ENCODE data around the gene NR2F2.

Gene NR2F2

DNA sequence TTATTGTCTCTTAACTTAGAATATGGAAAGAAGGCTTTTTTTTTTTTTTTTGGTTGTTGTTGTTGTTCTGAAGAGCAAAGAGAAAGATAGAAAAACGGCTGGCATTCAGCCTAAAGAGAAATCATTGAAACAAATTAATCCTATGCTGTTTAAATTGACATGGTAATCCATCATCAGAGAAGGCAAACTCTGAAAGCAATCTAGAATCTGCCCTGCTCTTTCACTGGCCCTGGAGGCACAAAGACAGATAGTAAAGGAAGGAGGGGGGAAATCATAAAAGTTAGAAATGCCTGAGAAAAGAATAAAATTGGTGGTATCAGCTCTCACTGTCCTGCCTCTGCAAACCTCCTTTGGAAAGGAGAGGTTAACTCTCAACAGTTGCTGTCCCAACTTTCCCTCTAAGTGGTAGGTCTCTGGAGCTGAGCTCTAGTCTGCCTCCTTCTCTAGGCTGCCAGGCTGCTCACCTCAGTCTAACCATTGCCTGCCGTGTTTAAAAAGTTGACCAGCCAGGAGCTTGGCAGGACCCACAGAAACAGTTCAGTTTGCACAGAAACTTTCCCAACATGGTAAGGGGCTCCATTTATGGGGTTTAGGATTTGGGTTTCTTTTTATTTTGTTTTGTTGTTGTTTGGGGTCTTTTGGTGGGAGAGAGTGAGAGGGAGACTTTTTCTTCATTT lies 13.4 kb upstream of the NR2F2 start:
- in situ Hi-C loops (cut with MboI; ENCODE audit: low sequenced_read_pairs) = no loop called here

DNA sequence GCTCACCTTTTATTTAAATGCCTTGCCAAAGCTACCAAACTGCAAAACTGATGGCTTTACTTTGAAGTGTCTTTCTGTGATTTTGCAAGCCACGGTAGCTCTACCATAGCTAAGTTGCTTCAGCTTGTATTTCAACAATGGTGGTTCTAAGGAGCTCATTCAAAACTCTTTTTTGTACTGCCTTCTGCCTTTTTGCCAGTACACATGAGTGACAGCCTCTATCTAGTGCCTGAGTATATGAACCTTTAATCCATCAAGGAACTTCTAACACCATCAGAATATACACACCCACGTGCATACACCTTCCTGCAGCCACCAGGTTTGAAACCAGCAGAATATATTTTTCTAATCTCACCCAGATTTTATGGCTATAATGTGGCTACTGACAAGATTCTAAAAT lies 10.4 kb upstream of the NR2F2 start:
- in situ Hi-C loops (cut with MboI; ENCODE audit: low sequenced_read_pairs) = no loop called here

DNA sequence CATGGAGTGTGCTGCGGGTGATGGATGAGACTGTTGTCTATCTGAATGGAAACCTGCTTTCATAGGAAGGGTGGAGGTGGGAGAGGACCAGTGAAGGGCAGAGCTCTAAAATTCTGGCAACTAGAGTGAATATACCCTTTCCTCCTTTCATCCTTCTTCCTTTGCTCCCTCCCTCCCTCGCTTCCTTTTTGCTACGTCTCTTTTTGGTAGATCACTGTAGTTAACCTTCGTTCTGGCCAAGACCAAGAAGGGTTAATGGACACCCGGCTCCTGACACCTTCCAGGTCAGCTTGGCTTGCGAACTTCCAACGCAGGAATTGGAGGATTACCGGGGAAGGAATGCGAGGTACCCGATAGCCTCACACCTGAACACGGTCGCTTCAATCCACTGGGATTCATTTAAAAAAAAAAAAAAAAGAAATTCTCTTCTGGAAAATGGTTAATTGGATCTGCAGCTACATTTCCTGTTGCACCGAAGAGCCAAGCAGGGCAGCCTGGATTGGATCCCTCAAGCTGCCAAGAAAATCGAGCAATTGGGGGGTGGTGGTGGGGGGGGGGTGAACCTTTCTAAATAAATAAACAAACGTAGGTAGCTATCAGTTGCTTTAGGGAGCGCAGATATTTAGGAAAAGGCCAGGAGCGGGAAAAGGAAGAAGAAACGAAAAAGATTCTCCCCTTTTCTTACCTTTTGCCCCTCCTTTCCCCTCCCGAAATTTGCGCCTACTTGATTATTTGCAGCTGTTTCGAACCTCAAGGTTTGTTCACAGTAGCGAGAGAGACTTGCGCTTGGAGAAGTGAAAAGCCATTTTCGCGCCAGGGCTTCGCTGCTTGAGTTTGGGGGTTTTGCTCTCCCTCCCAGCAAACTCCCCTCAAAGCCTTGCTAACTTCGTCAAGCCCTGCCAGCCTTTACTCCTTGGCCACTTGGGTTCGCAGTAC lies 9.5 kb upstream of the NR2F2 start:
- in situ Hi-C loops (cut with MboI; ENCODE audit: low sequenced_read_pairs) = no loop called here

DNA sequence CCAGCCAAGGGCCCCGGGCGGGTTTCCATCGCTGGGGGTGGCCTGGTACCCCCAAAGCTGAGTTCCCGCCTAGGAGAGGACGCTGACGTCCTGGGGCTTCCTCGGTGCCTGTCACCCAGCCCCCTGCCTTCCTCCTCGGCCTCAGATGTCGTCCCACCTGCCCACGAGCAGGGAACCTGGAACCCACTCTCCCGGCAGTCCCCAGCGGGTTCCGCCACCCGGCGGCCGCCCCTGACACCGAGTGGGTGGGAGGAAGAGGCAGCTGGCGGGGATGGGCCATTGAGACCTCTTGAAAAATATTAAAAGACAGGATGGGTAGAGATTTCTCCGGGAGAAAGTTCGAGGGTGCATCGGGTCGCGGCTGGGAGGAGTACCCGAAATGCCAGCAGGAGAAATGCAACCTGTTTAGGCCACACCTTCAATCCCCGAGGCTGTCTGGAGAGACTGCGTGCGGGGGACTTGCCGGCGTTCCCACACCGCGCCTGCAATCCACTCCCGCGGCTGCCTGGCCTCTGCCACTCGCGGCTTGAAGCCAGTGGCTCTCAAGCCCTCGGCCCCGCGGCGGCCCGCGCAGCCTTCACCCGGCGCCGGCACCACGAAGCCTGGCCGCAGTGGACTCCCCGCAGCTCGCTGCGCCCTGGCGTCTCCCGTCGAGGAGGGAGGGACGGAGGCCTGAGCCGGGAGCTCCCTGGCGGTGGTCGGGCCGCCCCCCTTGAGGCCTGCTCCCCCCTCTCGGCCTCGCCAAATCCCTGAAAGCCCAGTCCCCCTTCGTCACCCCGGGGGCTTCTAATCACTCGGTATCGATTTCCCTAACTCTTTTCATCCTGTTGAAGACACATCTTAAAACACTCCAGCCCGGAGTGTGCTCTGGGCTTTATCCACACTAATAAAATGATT lies 8.6 kb upstream of the NR2F2 start:
- in situ Hi-C loops (cut with MboI; ENCODE audit: low sequenced_read_pairs) = no loop called here

DNA sequence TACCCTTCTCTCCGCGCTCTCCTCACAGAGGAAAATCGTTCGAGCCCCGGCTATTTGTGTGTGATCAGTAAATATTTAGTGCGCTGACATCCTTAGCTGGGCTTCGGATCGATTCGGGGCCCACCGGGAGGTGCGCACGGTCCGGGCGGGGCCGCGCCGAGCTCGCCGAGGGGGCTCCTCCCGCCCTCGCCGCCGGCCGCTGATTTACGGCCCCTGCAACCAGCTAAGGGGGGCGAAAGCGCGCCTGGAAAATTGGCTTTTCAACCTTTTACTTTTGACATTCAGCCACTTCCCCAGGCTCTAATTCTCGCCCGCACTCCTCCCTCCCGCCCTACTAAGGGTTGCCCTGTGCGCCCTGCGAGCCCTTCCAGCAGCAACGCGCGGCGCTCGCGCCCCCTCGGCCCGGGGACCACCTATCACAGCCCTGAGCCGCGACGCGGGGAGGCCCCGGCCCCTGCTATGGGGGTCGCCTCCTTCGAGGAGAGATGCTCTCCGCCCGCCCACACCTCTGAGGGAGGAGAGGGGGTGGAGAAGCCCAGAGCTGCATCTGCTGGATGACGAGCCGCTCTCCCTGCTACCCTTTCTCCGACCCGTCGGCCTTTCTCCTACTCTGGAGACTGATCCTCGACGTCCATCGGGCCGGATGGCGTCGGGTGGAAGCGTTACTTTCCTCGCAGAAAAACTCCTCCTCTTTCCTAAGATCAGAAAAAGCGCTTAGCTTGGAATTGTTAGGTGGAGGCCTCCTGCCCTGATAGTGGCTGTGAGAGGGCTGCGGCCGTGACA lies 7.8 kb upstream of the NR2F2 start:
- in situ Hi-C loops (cut with MboI; ENCODE audit: low sequenced_read_pairs) = no loop called here

DNA sequence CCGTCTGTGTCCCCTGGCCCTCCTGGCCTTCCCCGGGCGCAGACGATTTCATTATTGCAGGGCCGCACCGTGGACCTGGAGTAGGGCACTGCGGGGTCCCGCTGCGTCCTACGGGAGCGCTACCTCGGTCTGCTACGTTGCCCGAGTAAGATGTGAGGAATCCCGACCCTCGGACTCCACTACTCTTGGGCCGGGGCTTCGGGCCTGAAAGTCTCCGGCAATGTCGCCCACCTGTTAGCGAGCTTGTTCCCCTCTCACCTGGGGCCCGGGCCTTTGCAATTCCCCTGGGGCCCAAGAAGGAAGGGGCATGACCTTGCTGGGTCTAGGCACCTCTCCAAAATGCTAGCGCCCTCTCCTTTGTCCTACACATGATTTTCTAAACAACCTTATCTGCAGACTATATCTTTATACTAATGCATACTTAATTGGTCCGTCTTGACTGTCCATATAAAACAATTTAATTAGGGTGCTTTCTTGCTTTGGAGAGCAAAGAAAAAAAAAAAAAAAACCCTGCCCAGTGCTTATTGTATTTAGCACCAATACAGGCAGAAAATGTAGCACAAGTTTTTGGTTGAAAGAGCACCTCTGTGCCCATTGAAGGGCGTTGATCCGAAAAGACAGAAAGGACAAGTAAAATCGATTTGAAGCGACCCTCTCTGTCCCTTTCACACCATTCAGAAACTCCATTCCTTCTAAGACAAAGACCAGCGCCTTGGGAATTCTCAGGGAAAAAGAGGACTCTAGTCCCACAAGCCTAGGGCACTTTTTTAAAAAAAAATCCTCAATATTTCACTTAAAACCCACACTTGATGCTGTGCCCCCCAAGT lies 7.0 kb upstream of the NR2F2 start:
- in situ Hi-C loops (cut with MboI; ENCODE audit: low sequenced_read_pairs) = no loop called here

DNA sequence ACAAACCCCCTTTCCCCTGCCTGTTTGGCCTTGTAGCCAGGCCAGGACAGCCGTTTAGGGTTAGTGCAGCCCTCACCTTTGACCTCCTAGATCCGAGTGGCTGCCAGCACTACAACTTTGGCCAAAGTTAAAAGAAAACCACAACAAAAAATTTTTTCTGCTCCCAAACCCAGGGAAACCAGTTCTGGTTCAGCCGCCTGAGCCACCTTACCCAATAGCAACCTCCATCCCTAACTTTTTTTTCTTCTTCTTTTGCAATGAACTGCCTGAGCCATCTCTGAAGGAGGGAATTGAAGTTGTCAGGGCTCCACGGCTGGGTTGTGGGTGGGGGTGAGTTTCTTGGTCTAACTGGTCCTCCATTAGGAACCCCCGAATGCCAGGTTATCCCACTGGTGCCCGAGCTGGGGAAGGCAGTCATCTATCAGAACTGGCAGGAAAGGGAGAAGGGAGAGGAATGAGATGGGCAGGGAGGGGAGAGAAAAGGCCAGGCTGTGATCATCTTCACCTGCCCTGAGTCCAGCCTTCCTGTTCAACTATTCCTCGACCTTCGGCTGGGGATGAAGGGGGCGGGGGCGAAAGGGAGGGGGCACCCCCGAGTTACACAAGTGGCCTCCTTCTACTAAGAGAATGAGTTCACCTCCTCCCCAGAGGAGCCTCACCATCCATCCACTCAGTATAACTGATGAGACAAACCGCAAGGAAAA lies 6.2 kb upstream of the NR2F2 start:
- in situ Hi-C loops (cut with MboI; ENCODE audit: low sequenced_read_pairs) = no loop called here

DNA sequence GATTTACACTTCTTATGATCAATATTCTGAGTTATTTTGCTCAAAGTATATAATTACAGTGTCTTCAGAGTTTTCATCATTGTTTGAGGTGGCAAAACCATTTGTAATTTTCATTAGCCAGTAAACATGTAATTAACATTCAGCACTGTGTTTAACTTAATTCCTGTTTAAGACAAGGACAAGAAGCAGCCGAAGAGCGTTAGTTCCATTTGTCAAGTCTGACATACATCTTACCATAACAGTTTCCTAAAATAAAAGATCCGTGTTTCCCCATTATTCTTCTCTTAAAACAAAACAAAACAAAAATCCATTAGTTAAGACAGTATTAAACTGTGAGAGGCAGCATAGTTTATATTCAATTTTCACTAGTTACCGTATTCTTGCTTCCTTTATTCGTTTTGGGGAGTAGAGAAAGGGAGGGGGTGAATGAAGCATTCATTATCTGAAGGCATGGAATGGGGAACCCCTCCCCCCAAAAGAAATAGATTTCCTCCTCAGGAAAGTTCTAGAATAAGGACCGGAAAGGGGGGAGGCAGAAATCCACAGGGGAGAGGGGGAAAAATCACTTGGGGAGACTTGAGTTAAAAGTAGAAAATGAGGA lies 5.5 kb upstream of the NR2F2 start:
- in situ Hi-C loops (cut with MboI; ENCODE audit: low sequenced_read_pairs) = loop anchor here (25.0 kb wide), 4 partner anchors 562 to 1063 kb away; no protein-coding TSS in a partner anchor

DNA sequence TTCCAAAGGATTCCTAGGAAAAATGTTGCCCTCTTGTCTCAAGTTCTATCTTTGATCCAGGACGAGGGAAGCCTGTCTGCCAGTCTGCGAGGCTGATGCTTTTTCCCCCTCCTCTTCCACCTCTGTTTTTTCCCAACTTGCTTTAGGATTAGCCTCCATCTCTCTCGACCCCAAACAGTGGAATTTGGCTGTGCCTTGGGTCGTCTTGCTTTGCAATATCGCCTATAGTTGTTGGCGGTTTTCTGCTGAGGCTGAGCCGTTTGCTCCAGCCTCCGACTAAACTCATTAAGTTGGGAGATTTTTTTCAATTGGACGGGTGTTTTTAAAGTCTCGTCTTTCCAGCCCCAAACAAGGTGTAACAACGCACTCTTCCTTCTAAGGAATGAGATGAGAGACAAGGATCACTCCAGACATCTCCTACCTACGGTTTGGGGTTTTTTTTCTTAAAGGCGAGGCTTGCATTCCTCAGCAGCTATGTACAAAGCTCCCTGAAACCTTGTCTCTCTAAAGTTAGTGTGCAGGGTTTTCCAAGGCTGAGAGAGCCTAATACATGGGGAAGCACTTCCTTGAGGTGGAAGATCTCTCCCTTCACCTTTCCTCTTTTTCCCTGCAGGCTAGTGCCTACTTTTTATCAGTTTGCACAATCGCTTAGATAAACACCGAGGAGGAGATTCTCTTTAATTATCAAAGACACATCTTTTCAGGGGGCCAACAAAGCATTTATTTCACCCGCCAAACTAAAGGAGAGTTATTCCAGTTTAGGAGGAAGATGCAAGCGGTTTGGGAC lies 4.8 kb upstream of the NR2F2 start:
- in situ Hi-C loops (cut with MboI; ENCODE audit: low sequenced_read_pairs) = loop anchor here (25.0 kb wide), 4 partner anchors 562 to 1063 kb away; no protein-coding TSS in a partner anchor

DNA sequence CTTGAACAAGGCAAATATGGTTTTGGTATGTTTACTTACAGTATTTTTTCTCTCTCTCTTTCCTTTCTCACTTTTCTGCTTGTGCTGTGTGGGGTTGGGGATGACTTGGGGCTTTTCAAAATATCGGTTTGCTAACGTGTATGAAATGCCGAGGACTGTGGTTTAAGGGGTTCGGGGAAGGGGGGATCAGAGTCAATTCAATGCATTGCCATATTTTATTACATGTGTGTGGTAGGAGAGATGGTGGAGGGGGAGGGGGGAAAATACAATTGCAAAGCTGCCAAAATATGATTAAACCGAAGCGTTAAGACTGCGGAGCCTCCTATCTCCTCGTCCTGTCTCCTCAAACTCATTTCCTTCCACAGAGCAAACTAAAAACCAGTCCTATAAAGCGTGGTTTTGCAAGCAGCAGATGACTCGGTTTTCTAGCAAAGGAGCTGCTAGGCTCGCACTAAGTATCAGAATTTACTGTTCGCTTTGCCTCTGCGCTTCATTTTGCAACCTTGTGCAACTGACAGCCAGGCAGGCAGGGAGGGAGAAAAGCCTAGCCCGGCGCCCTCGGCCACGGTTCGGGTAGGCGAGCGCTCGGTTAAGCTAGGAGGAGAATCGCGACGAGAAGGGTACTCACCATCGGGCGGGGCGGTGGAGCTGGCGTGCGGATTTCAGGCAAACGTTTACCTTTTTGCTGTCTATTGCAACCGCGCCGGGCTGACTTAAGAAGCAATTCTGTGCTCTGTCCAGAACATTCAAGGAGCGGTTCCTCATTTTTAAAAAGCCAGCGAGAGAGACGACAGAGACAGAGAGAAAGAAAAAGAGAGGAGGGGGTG lies 4.0 kb upstream of the NR2F2 start:
- in situ Hi-C loops (cut with MboI; ENCODE audit: low sequenced_read_pairs) = loop anchor here (25.0 kb wide), 4 partner anchors 561 to 1064 kb away; no protein-coding TSS in a partner anchor

DNA sequence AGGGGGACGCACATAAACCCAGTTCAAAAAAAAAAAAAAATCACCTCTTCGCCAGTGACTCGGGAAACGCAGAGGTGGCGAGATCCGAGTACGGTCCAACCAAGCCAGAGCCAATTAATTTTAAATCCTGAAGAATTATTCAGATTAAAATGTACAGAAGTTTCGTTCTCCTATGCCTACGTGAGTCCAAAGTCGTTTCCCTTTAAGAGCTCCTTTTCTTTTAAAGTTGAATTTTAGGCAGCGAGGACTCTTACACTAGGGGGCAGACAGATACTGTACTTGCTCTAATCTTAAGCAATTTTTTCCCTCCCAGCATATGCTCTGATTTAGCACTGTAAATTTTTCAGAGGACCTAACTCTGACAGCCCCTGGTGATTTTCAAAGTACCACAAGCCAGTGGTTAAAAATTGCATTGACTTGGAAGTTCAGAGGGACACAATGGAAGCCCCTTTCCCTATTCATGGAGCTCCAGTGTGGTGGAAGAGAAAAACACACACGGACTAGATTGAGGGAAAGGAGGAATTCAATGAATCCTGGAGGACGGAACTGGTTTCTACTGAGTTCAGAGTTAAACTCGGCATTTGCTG lies 3.3 kb upstream of the NR2F2 start:
- in situ Hi-C loops (cut with MboI; ENCODE audit: low sequenced_read_pairs) = loop anchor here (25.0 kb wide), 4 partner anchors 560 to 1065 kb away; no protein-coding TSS in a partner anchor

DNA sequence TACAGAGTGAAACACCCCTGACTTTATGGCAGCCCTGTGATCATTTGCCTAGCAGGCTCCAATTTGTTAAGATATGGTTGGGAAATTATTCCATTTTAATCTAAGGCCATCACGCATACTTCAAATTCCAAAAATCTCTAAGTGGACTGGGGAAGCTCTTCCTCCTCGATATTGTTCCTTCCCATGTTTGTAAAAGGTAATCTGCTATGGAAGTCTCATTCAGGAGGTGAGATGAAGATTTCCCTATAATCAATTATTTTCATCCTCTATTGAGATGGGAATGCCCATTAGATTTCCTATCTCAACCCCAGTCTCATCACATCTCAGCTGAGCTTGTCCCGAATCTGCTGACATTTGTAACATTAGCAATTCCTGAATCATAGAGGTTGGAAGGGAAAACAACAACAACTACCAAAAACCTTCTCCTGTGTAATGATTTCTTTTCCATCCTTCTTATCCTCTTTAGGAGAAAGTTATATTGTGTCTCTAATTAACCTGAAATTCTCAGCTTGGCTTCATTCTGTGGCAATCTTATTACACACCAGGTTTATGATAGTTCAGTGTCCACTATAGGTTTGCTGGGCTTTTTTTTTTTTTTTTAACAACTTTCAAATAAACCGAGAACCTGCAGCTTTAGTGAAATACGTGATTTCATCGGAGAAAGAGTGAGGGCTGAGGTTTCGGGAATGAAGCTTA lies 2.2 kb upstream of the NR2F2 start:
- in situ Hi-C loops (cut with MboI; ENCODE audit: low sequenced_read_pairs) = loop anchor here (25.0 kb wide), 4 partner anchors 559 to 1066 kb away; no protein-coding TSS in a partner anchor

DNA sequence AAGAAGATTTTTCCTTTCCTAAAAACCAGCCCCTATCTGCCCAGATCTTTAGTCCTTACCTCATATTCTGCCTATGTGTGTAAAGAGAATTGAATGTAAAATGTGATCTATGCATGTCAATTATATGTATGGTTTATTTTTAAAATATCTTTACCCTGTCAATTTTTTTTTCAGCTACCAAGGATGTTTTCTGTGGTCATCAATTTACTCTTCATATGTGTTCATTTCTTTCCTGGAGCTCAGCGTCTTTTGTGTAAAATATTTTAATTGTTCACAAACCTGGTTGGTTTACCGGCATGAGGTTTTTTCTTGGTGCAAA lies 1.7 kb upstream of the NR2F2 start:
- in situ Hi-C loops (cut with MboI; ENCODE audit: low sequenced_read_pairs) = loop anchor here (25.0 kb wide), 4 partner anchors 558 to 1067 kb away; no protein-coding TSS in a partner anchor

DNA sequence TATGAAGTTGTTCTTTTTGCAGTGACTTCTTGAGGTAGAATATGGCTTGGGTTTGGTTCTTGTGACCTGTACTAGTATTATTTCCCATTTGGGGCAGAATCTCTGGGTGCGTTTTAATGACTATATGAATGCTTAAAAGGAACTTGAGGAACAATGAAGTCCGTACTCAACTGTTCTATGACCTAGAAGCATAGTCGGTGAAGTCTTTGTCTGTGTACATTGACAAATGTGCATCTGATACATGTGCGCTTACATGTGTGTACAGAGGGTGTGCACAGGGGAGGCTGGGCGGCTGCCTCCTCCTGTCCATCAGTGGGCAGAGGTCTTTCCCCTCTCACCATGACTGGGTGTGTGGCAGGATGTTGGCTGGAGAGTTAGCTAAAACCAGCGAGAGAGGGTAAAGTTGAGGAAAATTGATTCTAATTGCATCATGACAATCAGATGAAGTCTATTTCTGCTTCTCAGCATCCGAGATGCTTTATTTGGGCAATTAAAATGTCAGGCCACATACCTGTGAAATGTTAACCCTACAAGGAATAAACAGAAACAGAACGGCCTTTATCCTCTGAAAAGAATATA lies 1.0 kb upstream of the NR2F2 start:
- in situ Hi-C loops (cut with MboI; ENCODE audit: low sequenced_read_pairs) = loop anchor here (25.0 kb wide), 4 partner anchors 558 to 1067 kb away; no protein-coding TSS in a partner anchor

DNA sequence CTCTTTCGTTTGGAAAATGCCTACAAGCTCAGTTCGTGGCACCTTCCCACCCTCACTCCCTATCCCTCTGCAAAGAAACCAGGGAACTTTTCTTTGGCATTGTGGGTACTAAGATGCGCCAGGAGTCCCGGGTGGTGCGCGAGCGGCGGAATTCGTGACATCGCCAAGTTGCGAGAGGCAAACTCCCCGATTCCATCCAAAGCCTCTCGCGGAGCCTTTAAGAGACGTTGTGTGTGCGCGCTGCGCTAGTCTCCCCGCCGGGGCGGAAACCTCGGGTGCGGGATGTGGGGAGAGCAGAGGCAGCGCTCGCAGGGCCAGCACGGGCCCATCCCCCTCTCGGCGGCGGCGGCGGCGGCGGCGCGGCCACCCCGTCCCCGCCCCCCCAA lies 443 bp upstream of the NR2F2 start:
- in situ Hi-C loops (cut with MboI; ENCODE audit: low sequenced_read_pairs) = loop anchor here (25.0 kb wide), 4 partner anchors 557 to 1068 kb away; no protein-coding TSS in a partner anchor
